Stimulated activated naive CD4-positive, alpha-beta T cell treated with Interleukin-2 at 50 U/mL for 16 hours (primary cell): ENCODE data around the gene NOL3.

ENCODE experiments used
- DNase-seq: peaks from one replicate; lab custom pipeline; 2025; lab: John Stamatoyannopoulos, UW

The NOL3 gene

DNA sequence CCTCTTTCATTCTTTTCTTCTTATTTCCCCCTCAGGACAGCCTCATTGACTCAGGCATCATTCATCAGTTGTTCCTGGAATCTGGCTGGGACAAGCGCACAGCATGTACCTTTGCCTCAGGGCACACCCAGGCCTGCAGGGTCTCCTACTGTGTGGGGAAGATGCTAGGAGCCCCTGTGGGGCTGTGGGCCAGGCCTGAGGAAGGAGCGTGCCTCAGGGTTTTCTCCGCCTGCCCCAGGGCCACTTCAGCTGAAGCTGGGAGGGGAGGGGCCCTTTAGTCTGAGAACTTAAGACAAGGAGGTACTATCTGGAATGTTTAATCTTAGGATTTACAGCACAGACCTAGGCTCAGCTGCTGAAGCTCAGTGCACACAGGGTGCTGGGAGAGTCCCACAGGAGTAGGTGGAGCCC lies 36.5 kb downstream of the NOL3 start:
- no peak for DNase-seq

DNA sequence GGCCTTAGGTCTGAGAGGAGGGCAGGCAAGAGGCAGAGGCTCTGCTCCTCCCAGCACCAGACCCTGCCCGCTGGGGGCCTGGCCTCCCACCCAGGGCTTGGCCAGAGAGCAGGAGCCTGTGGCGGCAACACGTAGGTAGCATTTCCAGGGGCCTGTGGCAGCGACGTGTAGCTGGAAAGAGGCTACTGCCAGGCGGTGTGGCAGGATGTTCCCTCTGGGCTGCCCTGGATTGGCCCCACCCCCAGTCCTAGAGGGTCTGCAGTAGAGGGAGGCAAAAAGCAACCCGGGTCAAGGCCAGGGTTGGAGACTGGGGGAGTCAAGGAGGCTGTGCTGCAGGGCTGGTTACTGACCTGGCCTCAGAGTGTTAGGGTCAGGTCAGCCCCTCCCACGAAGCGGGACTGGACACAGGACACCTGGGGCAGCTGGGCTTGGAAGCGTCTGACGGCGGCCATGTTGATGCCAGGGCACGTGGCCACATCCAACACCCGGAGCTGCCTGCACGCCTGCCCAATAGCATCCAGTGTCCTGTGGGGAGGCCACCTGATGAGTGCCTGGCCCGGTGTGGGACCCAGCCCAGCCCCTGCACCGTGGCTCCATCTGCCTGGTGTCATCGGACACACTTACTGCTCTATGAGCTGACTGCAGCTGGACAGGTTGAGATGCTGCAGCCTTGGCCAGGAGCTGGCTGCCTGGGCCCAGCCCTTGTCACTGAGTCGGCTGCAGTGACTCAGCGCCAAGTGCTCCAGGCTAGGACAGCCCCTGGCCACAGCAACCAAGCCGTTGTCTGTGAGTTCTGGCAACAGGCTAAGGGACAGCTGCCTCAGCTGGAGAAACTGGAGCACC lies 37.1 kb downstream of the NOL3 start:
- no peak for DNase-seq

DNA sequence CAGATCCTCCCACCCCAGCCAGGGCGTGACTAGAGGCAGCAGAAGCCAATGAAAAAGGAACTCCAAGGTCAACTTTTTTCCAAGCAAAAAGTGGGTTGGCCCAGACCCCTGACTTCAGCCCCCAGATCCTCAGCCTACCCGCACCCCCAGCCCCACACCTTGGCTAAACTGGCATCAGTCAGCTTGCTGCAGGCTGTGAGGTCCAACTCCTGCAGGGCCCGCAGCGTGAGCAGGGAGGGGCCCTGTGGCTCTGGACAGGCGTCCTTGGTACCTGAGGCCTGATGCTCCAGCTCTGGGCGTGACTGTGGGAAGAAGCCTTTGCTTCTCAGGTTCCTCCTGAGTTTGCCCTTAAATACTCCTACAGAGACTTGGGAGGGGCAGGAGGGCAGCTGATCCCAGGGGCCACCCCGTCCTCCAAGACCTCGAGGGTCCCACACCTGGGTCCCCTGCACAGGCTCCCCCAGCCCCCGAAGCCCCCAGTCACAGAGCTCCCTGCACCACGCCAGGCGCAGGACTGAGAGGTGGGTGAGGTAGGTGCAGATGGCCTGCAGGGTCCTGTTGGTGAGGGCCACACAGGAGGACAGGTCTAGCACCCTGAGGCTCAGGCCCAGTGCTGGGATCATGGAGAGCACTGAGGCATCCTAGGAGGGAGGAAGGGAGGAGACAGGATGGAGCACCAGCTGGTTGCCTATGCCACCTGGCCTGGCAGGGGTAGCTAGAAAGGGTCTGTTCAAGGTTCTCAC lies 38.0 kb downstream of the NOL3 start:
- DNase-seq: no peak

DNA sequence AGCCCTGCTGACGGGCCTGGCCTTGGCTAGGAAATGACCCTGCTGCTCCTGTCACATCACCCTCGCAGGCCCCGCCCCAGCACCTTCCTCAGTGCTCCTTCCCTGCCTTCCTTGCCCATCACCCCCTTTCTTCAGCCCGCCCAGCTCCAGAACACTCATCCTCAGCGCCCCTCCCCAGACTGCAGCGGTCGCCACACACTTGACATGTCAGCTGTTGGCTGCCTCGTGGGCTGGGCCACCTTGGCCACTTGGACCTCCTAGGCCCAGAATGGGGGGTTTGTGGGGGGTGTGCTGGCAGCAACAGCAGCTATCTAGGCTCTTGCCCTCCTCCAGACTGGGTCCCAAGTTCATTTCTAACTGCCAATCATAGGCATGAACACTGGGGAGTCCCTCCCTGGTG lies 39.2 kb downstream of the NOL3 start:
- no peak for DNase-seq

DNA sequence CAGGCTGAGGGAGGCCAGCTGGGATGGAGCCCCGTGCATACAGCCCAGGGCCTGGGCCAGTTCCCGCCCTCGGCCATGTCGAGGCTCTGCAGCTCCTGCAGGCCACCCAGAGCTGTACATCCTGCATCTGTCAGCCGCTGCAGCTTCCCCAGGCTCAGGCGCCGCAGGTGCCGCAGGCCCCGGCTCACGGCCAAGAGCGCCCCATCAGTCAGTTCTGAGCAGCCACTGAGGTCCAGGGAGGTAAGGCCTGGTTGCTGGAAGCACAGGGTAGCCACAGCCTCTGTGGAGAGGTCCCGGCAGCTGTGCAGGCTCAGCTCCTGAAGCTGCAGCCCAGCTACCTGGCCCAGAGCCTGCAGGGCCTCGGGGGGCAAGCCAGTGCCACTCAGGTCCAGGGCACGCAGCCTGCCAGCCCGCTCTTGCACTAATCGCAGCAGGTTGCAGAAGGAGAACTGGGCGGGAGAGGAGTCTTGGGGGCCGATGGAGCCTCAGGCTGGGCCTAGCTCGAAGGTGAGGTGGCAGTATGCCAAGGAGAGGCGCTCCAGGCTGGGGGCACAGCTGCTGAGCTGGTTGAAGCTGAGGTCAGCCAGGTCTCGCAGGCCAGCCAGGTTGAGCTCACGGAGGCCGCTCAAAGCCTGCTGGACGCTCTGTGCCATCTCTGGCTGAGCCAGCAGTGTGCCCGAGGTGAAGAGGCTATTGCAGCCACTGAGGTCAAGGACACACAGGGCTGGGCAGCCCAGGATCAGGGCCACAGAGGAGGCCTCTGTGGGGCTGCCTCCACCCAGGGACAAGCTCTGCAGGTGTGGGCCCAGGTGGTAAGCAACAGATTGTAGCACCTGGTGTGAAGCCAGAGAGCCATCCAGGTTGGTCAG lies 40.0 kb downstream of the NOL3 start:
- no peak for DNase-seq

GRCh38 chr16:67211674-67212073 lies 41.3 kb downstream of the NOL3 start:
- DNase-seq: no peak

DNA sequence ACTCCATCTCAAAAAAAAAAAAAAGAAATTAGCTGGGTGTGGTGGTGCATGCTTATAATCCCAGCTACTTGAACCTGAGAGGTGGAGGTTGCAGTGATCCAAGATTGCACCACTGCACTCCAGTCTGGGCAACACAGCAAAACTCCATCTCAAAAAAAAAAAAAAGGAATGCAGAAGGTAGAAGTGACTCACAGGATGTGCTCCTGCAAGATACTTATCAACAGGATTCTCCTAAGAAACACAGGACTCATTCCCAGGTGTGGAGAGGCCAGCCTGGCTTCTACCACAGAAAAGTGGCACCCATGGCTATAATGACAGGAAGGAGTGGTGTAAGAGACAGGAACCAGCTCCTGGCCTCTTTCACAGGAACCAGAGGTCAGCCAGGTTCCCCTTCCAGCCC lies 42.4 kb downstream of the NOL3 start:
- no peak for DNase-seq

DNA sequence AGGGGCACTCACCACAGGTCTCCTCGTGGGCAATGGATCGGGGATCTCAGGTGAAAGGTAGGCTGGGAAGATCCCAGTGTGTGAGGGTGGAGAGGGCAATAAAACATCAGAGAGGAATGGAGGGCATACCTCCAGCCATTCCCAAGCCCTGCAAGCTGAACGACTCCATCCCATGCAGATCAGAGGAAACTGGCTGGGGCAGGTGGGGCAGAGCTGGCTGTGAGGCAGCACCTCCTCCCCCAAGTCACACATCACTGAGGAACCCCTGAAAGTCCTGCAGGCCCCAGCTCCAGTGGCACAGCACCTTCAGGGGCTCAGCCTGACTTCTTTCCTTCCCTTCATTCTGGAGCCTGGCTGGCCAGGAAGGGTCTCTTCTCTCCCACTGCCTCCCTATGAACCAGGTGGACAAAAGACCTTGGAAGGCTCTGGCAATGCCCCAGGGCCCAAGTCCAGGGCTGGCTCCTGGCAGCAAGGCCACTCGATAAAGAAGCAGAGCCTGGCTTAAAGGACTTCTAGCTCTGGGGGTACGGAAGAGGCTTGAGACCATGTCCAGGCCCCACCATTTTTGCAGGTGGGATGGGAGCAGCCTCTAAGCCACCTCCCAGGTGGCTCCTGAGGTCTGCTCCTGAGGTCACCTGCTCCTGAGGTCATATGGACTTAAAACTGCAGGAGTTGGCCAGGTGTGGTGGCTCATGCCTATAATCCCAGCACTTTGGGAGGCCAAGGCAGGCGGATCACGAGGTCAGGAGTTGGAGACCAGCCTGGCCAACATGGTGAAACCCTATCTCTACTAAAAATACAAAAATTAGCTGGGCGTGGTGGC lies 43.1 kb downstream of the NOL3 start:
- DNase-seq: no peak

DNA sequence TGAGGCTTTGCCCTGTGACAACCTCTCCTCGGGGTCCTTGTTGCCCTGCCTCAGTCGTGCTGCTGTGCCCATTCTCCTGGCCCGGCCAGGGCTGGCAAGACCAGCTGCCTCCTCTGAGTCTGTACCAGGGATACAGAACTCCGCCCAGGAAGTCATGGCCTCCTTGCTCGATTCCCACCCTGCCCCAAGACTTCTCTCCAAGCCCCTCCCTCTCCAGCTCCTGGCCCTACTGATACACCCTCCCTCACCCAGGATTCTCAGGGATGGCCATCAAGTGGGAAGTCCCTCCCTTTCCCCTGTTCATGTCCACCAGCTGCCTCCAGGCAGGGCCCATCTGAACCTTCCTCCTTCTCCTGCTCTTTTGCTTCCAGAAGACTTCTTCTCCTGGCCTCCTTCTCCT lies 45.4 kb downstream of the NOL3 start:
- no peak for DNase-seq

- no peak for DNase-seq
Measured at GRCh38 chr16:67216612-67217490, 46.5 kb downstream of the NOL3 start.

DNA sequence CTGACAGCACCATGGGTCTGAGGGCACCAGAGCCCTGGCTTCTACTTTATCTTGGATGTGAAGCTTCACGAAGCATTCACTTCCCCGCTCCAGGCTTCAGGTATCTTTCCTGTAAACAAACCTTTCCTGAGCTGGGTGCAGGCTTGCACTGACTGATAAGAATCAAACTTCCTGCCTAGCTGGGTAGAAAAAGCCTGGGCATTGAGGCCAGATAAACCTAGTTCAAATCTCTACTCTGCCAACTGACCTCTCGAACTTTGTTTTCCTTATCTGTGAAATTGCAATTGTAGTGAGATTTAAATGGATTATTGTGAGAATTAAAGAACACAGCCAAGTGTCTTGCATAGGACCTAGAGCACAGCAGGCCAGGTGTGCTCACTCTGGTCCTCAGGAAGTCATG lies 53.7 kb downstream of the NOL3 start:
- DNase-seq: no peak
